Endothelial cell of umbilical vein (primary cell): ENCODE results near the gene ANKMY1. TPM values are rescaled to one million over a fixed set of nuclear protein-coding genes. Genes with fewer than 3 reads are reported as not detected.
"Not testable (repeated sequence)": the region's sequence is repeated elsewhere in the genome, so short reads cannot be mapped to it uniquely, and the experiment has no call there.

Experiments used
- BruUV-seq: library from RNA; stranded (reverse); fragments of 400-500 nt; replicated peaks from 2 replicates; lab custom pipeline; 2021; lab: Mats Ljungman, UMichigan
- CTCF ChIA-PET: fragments of 300-600, 350-600 bp; sonication (Branson Sonifier 250); formaldehyde crosslinking; loops from one replicate; lab custom pipeline; 2021; ENCODE audit warnings: antibody characterized with exemption, inconsistent platforms; lab: Charles Lee
- POLR2A ChIA-PET: fragments of 300-600, 350-600 bp; sonication (Branson Sonifier 250); formaldehyde crosslinking; loops from one replicate; lab custom pipeline; 2021; ENCODE audit warnings: antibody characterized with exemption, inconsistent platforms; lab: Charles Lee
- DNase-seq: peaks from one replicate; pipeline ENCODE4 v3.0.0-alpha.2; 2011; ENCODE audit warnings: low read depth, low spot score
- FAIRE-seq: peaks from 2 replicates; lab custom pipeline; 2011; peaks lifted over from hg19 to GRCh38; lab: Jason Lieb, UNC
- H2AFZ ChIP-seq: 2 replicates; pipeline ENCODE4 v1.6.0; 2012; ENCODE audit warnings: low read depth, low read length, control low read depth, inconsistent platforms
- H3K27ac ChIP-seq: 2 replicates; pipeline ENCODE4 v1.5.1; 2011; ENCODE audit warnings: low read depth, mild to moderate bottlenecking, control low read depth, low read length, moderate library complexity; ENCODE audit not compliant: insufficient read depth
- H3K27me3 ChIP-seq, 2 experiments: 2 replicates each; pipeline versions ENCODE4 v1.6.0 to v1.6.1; 2011; ENCODE audit warnings: low read length in 2 of 2, mixed read lengths in 1 of 2; ENCODE audit not compliant: control insufficient read depth in 2 of 2, insufficient read depth in 2 of 2
- H3K36me3 ChIP-seq, 2 experiments: 2 replicates in 1 of 2; 3 replicates in 1 of 2; pipeline ENCODE4 v1.5.1; 2011; ENCODE audit warnings: low read length in 2 of 2, mild to moderate bottlenecking in 1 of 2, moderate library complexity in 1 of 2; ENCODE audit not compliant: control insufficient read depth in 2 of 2, insufficient read depth in 2 of 2; ENCODE audit errors: extremely low read depth in 1 of 2
- H3K4me1 ChIP-seq: 3 replicates; pipeline ENCODE4 v1.5.1; 2011; ENCODE audit warnings: mild to moderate bottlenecking, low read length; ENCODE audit not compliant: control insufficient read depth, insufficient read depth; ENCODE audit errors: extremely low read depth
- H3K4me2 ChIP-seq: 2 replicates; pipeline ENCODE4 v1.6.1; 2011; ENCODE audit warnings: low read length, control low read depth, mixed read lengths; ENCODE audit not compliant: insufficient read depth
- H3K4me3 ChIP-seq, 3 experiments: fragments of 200-600 bp in 1 of 3; sonication (generic), shearing (Covaris generic) in 1 of 3; replicated peaks in 1 of 3; 2 replicates each; pipeline ENCODE4 v1.5.1; 2011 to 2016; ENCODE audit warnings: control low read depth in 3 of 3, low read length in 3 of 3, mild to moderate bottlenecking in 2 of 3, inconsistent platforms in 1 of 3, low read depth in 1 of 3, moderate library complexity in 1 of 3; ENCODE audit not compliant: insufficient read depth in 1 of 3
- H3K79me2 ChIP-seq: 2 replicates; pipeline ENCODE4 v1.6.0; 2012; ENCODE audit warnings: low read length, inconsistent platforms; ENCODE audit not compliant: control insufficient read depth, insufficient read depth
- H3K9ac ChIP-seq: replicated peaks from 2 replicates; pipeline ENCODE3; 2011; ENCODE audit warnings: low read length, control low read depth; ENCODE audit not compliant: insufficient read depth; ENCODE audit errors: extremely low read depth
- H3K9me1 ChIP-seq: replicated peaks from 3 replicates; pipeline ENCODE4 v1.6.0; 2011; ENCODE audit warnings: mild to moderate bottlenecking, low read length; ENCODE audit not compliant: control insufficient read depth, insufficient read depth; ENCODE audit errors: extremely low read depth
- H3K9me3 ChIP-seq: replicated peaks from 2 replicates; pipeline ENCODE4 v1.5.1; 2012; ENCODE audit warnings: low read length, inconsistent platforms; ENCODE audit not compliant: control insufficient read depth, insufficient read depth
- H4K20me1 ChIP-seq: replicated peaks from 2 replicates; pipeline ENCODE3; 2011; ENCODE audit warnings: mild to moderate bottlenecking, low read length; ENCODE audit not compliant: control insufficient read depth, insufficient read depth; ENCODE audit errors: extremely low read depth
- CTCF ChIP-seq, 2 donors: IDR thresholded peaks; 1 replicate in 1 of 2; 2 replicates in 1 of 2; pipeline ENCODE4 v1.5.1; 2011; ENCODE audit warnings: low read length in 2 of 2, mild to moderate bottlenecking in 2 of 2, moderate library complexity in 2 of 2, control low read depth in 1 of 2, inconsistent platforms in 1 of 2, low read depth in 1 of 2; ENCODE audit not compliant: insufficient read depth in 1 of 2; ENCODE audit errors: extremely low read depth in 1 of 2
- JUN ChIP-seq: IDR thresholded peaks from 2 replicates; pipeline ENCODE4 v1.6.1; 2011; ENCODE audit warnings: borderline replicate concordance, low read depth; ENCODE audit not compliant: insufficient read length, insufficient read depth
- dilution Hi-C: fragments of 300-500 bp; cut with MboI; formaldehyde crosslinking; loops from one replicate; pipeline ENCODE4 v1.15.0; 2019; ENCODE audit warnings: low sequenced_read_pairs; ENCODE audit not compliant: extremely low pct_ligation_motif_present
- intact Hi-C: fragments of 100-400 bp; cut with micrococcal nuclease; formaldehyde crosslinking; loops from one replicate; pipeline ENCODE4 v1.10.0; 2022
- polyA plus RNA-seq, 4 experiments: library from polyadenylated mRNA; depleted of rRNA in 3 of 4; stranded (reverse) in 3 of 4; unstranded in 1 of 4; fragments of >200 nt; gene quantifications; 2 replicates each; pipeline versions ENCODE4 v1.2.1 to v1.2.3, GENCODE V29; 2011 to 2012; ENCODE audit warnings: missing spikeins in 1 of 4
- total RNA-seq: library from RNA; stranded (reverse); gene quantifications from 2 replicates; pipeline ENCODE4 v1.2.3, GENCODE V29; 2021

Gene ANKMY1
- total and polyA plus RNA-seq, 2 donors (not counting 3 experiments of a cell fraction or from before 2014, with no cell fraction given): 9.0 to 16.0 TPM

- intact Hi-C loops: no loop called here
Measured at GRCh38 chr2:240498171-240498957, 59.4 kb downstream of the ANKMY1 start.

DNA sequence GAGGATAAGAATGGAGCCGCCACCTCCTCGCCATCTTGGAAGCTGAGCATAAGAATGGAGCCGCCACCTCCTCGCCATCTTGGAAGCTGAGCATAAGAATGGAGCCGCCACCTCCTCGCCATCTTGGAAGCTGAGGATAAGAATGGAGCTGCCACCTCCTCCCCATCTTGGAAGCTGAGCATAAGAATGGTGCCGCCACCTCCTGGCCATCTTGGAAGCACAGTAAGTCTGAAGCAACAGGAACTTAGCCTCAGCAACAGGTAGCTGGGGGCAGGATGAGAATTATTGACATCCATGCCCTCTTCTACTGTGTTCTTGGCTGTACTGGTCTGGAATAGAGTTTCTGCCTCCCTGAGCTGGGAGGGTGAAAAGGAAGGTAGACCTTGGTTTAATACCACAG lies 60.7 kb downstream of the ANKMY1 start:
- not testable (repeated sequence) for DNase-seq
- intact Hi-C loops: loop anchor here (1.0 kb wide), 1 partner anchor 264 kb away; no protein-coding TSS in a partner anchor

More at GRCh38 chr2:240498171-240498957, 59.4 kb downstream of the ANKMY1 start:
- H3K9me1 ChIP-seq: no peaks in the 10 kb centered on the region
- dilution Hi-C loops: no loop called here
- no peaks in the 10 kb centered on the region for H3K9me3 ChIP-seq
- H3K4me2 ChIP-seq: no peak overlapping the region
- BruUV-seq: no TSS peak
- no peak for TF ChIP-seq JUN
- H3K9ac ChIP-seq: no peak overlapping the region
- POLR2A ChIA-PET: no interaction called here
- H2AFZ ChIP-seq: no peak overlapping the region
- H3K36me3 ChIP-seq: no peaks in the 10 kb centered on the region
- no peaks in the 10 kb centered on the region for H3K79me2 ChIP-seq
- CTCF ChIA-PET: interaction anchor here (1.5 to 1.7 kb wide), 2 partner anchors 16 to 23 kb away, joined by 3 to 4 read pairs; no protein-coding TSS in a partner anchor
- no peak for DNase-seq
- no peak for FAIRE-seq
- no peaks in the 10 kb centered on the region for H4K20me1 ChIP-seq
- H3K27ac ChIP-seq: no peak overlapping the region
- H3K4me3 ChIP-seq: no peak overlapping the region
- H3K4me1 ChIP-seq: no peaks in the 10 kb centered on the region
- no peaks in the 10 kb centered on the region for H3K27me3 ChIP-seq

More for the DNA sequence above, 60.7 kb downstream of the ANKMY1 start:
- H3K79me2 ChIP-seq, H3K4me1 ChIP-seq, FAIRE-seq, dilution Hi-C loops, H4K20me1 ChIP-seq, H3K36me3 ChIP-seq, H3K9me3 ChIP-seq, H3K27ac ChIP-seq, BruUV-seq, POLR2A ChIA-PET, H3K9ac ChIP-seq, H3K4me2 ChIP-seq, H3K27me3 ChIP-seq, H3K4me3 ChIP-seq, H3K9me1 ChIP-seq, H2AFZ ChIP-seq: not testable (repeated sequence)
- peak in 1 of 2 donors; percentile 0 for TF ChIP-seq CTCF (IDR thresholded peaks at IDR 0.05; ENCODE audit: extremely low read depth in 1 of 2, insufficient read depth in 1 of 2, low read depth in 1 of 2, low read length in 2 of 2)
- CTCF ChIA-PET: interaction anchor here (0.9 to 1.5 kb wide), 7 partner anchors 11 to 347 kb away, joined by 3 to 14 read pairs (median 4); no protein-coding TSS in a partner anchor
